ENCODE results near the gene TTBK2.

GRCh38 chr15:42759093-42759492 is 161.5 kb downstream of the TTBK2 start:
- TF ChIP-seq CTCF (IDR thresholded peaks at IDR 0.05 in 8 of 11, conservative IDR thresholded peaks at IDR 0.05 in 3 of 11) (no peak), POLR2A (IDR thresholded peaks at IDR 0.05) (no peak)
